ENCODE measurements around the gene CDCA7L.

Gene CDCA7L, protein sequence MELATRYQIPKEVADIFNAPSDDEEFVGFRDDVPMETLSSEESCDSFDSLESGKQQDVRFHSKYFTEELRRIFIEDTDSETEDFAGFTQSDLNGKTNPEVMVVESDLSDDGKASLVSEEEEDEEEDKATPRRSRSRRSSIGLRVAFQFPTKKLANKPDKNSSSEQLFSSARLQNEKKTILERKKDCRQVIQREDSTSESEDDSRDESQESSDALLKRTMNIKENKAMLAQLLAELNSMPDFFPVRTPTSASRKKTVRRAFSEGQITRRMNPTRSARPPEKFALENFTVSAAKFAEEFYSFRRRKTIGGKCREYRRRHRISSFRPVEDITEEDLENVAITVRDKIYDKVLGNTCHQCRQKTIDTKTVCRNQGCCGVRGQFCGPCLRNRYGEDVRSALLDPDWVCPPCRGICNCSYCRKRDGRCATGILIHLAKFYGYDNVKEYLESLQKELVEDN

GRCh38 chr7:21945454-21946221, at the start of gene CDCA7L:
Gene CDCA7L, minus strand, starts transcription at chr7:21945899. Its CDS starts 95 bp downstream, at chr7:21945804.
- DNase-seq (ENCODE audit: low read depth) = peak; percentile 48

DNA sequence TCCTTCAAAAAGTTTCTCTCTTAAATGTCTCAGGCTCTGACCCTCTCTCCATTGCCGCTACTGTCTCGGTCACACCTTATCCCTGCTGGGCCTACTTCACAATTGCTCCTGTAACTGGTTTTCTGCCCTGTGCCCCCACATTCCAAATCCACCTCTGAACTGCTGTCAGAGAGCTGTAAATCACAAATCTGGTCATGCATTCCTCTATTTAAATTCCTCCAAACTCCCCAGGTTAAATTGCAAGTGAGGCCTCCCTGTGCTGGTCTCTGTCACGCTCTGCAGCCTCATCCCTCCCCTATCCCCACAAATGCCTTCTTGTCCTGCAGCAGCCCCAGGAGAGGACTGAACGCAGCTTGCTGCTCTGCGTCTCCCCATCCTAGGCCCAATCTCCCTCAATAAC, 40.4 kb upstream of the CDCA7L start:
- DNase-seq (ENCODE audit: low read depth) = no peak

DNA sequence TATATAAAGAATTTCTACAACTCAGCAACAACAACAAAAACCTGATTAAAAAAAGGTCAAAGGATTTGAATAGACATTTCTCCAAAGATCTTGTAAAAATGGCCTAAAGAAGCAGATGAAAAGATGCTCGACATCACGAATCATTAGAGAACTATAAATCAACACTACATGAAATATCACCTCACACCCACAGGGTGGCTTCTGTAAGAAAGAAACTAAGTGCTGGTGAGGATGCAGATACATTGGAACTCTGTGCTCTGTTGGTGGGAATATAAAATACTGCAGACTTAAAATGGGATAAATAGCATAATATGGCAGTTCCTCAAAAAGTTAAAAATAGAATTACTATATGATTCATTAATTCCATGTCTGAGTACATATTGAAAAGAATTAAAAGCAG, 38.3 kb upstream of the CDCA7L start:
- DNase-seq (ENCODE audit: low read depth) = no peak

DNA sequence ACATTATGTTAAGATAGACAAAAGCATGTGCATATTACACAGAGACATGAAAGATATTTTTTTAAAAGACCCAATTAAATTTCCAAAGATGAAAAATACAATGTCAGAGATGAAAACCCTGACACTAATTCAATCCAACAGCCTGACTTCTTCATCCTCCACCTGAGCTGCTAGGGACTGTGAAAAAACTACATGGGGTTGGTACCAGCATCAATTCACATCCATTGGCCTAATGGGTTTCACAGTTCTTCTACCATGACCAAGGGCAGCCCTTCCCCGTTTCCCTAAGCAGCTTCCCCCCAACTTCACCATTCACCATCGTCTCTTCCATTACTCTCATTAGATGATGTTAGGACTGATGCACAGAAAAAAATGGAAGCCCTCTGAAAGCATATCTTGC, 37.4 kb upstream of the CDCA7L start:
- DNase-seq (ENCODE audit: low read depth) = no peak

GRCh38 chr7:21981524-21981923, 35.8 kb upstream of the CDCA7L start:
- no peak for DNase-seq (ENCODE audit: low read depth)

GRCh38 chr7:21980926-21981500, 35.3 kb upstream of the CDCA7L start:
- DNase-seq (ENCODE audit: low read depth) = no peak

- DNase-seq (ENCODE audit: low read depth) = no peak
Measured at GRCh38 chr7:21972397-21972784, 26.7 kb upstream of the CDCA7L start.

DNA sequence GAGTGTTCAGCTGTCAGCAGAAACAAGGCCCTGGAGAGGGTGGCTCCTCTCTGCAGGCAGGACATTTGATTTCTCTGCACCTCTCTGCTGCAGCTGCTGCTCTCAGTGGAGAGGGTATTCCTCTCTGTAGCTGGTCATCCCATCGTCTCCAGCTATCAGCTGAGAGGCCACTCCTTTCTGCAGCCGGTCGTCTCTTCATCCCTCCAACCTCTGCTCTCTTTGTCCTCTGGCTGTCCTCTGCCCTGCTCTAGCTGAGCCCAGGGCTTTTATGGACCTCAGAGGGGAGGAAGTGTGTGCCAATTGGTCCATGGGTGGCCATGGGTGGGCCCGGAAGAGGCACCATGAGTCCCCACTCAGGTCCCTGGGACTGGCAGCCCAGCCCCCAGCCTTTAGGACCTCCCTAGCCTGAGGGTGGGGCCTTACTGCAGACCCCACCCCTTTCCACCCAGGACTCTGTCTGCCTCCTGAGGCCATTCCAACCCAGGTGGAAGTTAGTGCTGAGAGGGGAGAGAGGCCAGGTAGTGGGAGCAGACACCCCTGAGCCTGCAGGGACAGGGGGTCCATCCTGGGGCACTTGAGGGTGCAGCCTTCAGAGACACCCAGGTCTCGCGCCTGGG, 26.2 kb upstream of the CDCA7L start:
- no peak for DNase-seq (ENCODE audit: low read depth)

DNA sequence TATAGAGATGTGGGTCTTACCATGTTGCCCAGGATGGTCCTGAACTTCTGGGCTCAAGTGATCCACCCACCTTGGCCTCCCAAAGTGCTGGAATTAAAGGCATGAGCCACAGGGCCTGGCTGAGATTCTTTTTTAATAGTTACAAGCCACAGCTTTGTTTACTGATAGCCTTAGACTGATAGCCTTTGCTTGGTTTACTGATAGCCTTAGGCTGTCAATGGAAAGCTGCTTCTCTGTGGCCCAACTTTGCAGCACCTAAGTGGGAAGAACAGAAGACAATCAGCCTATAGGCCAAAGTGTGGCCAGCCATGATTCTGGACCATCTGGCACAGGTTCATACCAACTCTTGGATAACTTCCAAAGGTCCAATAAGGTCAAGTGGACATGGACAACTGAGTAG, 24.1 kb upstream of the CDCA7L start:
- DNase-seq (ENCODE audit: low read depth) = no peak

DNA sequence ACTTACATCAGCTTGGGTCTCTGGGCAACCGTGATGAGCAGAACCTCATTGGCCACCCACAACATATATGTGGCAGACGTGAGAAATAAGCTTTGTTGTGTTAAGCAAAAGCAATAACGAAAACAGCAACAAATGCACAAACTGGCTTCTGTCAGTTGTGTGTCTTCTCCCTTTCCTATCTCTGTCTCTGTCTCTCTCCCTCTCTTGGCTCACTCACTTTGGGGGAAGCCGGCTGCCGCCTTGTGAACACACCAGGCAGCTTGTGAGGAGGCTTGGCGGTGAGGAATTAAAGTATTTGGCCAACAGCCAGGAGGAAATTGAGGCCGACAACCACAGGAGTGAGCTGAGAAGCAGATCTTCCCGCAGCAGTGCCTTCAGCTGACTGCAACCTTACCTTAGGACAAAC, 21.9 kb upstream of the CDCA7L start:
- DNase-seq (ENCODE audit: low read depth) = no peak

DNA sequence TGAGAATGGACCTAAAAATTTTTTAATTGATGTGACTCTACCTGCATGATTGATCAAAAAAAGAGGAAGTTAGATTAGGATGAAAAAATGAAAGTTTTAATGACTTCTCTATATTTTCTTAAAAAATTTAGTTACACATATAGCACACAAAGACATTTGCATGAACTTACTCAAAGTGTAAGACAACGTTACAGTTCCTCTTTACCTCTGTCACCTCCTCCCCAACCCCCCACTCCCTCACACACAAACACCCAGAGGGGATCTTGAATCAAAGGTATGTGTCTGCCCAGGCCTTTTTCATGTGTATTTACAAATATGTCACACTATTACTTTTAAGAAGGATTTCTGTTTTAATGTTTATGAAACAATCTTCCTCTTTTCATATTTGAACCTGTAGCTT, 20.6 kb upstream of the CDCA7L start:
- no peak for DNase-seq (ENCODE audit: low read depth)

- DNase-seq (ENCODE audit: low read depth) = no peak
Measured at GRCh38 chr7:21965291-21965690, 19.6 kb upstream of the CDCA7L start.

DNA sequence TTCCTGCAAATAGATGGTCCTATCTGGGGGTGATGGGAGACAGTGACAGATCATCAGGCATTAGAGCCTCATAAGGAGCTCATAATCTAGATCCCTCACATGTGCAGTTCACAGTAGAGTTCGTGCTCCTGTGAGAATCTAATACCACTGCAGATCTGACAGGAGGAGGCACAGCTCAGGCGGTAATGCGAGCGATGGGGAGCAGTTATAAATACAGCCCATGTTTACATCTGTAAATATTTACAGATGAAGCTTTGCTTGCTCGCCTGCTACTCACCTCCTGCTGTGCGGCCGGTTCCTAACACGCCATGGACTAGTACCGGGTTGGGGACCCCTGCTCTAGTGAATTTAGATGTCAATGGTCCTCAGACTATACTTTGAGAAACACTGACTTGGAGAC, 17.0 kb upstream of the CDCA7L start:
- no peak for DNase-seq (ENCODE audit: low read depth)

GRCh38 chr7:21960922-21961321, 15.2 kb upstream of the CDCA7L start:
- no peak for DNase-seq (ENCODE audit: low read depth)

- no peak for DNase-seq (ENCODE audit: low read depth)
Measured at GRCh38 chr7:21959387-21959776, 13.7 kb upstream of the CDCA7L start.

DNA sequence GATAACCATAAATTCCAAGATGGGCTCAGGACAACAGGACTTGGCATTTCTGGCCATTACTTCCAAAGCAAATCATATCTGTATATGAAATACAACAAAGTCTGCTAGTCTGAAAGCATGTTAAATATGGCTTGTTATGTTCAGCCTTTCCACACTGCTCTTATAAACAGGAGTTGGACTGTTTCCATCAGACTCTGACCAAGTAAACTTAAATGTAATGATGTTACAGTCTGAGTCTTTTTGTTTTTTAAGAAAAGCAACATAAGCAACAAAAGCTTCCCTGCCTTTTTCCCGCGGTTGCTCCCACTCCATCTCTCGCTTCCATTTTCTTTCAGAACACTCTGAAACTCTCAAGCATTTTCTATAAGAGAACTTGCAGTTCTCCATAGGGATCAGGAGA, 8.1 kb upstream of the CDCA7L start:
- DNase-seq (ENCODE audit: low read depth) = no peak

- no peak for DNase-seq (ENCODE audit: low read depth)
Measured at GRCh38 chr7:21948887-21949540, 3.3 kb upstream of the CDCA7L start.

GRCh38 chr7:21948364-21948763, 2.7 kb upstream of the CDCA7L start:
- DNase-seq (ENCODE audit: low read depth) = no peak

- DNase-seq (ENCODE audit: low read depth) = no peak
Measured at GRCh38 chr7:21947946-21948345, 2.2 kb upstream of the CDCA7L start.

DNA sequence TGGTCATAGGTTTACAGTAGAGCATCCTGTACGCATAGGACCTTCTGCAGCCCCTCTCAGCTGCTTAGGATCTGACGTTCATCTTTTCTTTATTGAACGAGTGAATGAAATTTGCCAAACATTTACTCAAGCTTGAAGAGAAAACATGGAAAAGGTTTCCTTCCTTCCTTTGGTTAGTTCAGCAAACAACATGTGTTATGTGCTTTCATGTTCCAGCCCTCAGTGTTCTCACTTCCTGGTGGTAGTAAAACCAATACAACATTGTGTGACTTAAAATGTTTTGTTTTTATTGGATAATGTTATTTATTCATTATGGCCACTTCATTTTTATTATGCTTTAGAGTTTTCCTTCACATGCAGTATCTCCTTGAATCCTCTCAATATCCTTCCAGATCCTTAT, 1.4 kb upstream of the CDCA7L start:
- no peak for DNase-seq (ENCODE audit: low read depth)

GRCh38 chr7:21946222-21946709, 567 bp upstream of the CDCA7L start:
- DNase-seq (ENCODE audit: low read depth) = no peak
